ENCODE measurements around the gene CDK19.

Gene CDK19

DNA sequence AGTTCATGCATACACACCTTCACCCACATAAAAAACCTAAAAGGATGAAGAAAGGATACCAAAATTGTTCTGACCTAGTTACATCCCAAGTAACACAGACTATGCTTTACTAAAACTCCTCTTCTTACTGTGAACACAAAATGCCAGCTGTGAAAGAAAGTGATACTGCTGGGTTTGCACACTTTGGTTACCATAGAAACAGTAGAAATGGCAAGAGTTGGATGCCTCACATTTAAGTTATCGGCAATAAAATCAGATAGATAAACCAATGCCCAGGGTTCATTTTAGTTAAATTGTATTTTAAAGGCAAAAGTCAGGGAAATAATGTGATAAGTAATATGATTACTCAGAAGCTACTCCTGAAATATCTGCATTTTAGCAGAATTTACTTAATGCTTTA lies 161.9 kb downstream of the CDK19 start:
- WGBS, 2 donors (ENCODE audit: extremely low coverage in 2 of 2, insufficient read length in 2 of 2, insufficient replicate concordance in 1 of 2), result no CpG with 5 or more reads among the region's 1 CpG

DNA sequence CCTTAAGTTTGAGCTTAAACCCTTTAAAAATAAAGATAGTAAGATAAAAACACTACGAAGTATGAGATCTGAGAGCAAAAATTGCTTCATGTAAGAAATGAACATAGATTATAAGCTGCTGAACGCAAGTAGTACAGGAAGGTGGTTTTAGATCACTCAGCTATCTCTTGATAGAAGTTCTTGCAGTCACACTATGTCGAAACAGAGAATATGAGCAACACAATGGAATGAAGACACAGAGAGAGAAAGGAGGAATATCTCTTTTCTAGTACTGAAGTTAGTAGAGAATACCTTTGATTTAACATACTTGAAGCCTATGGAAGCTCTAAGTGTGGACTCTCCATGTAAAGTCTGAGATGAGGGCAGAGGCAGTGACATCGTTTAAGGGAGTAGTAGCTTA lies 162.7 kb downstream of the CDK19 start:
- Histone ChIP-seq H3K79me1 (ENCODE audit: low read depth, low read length) (no peaks in the 10 kb centered on the region), H3K9ac (ENCODE audit: low read depth, low read length, poor library complexity) (no peak overlapping the region), H2BK15ac (ENCODE audit: low read length) (no peak overlapping the region), H3K36me3 (replicated peaks in 1 of 2; ENCODE audit: control insufficient read depth in 2 of 2, insufficient read depth in 2 of 2, low read length in 2 of 2) (peaks cover 0 to 6% of the 10 kb centered on the region in 2 donors), H2AFZ (ENCODE audit: low read length) (no peak overlapping the region), H4K8ac (ENCODE audit: low read depth, low read length) (no peak overlapping the region), H3K23ac (ENCODE audit: low read depth, low read length, poor library complexity) (no peak overlapping the region), H4K91ac (ENCODE audit: low read depth, low read length, poor library complexity) (no peak overlapping the region), H3K27ac (replicated peaks; ENCODE audit: low read length) (no peak overlapping the region), H3K4me1 (ENCODE audit: control insufficient read depth in 2 of 2, insufficient read depth in 1 of 2, low read depth in 1 of 2, low read length in 2 of 2) (peaks cover 0 to 2% of the 10 kb centered on the region in 2 donors), H3K18ac (ENCODE audit: low read length) (no peak overlapping the region), H3K9me3 (replicated peaks in 1 of 2; ENCODE audit: control insufficient read depth in 2 of 2, insufficient read depth in 1 of 2, low read depth in 1 of 2, low read length in 2 of 2) (no peaks in the 10 kb centered on the region), H3K14ac (ENCODE audit: low read length) (no peak overlapping the region), H2BK120ac (ENCODE audit: low read depth, low read length) (no peak overlapping the region), H2BK5ac (ENCODE audit: low read length) (no peak overlapping the region), H2BK12ac (ENCODE audit: low read length) (no peak overlapping the region), H2AK5ac (ENCODE audit: low read depth, low read length) (no peak overlapping the region), H3K27me3 (ENCODE audit: control insufficient read depth in 3 of 3, insufficient read depth in 3 of 3, low read depth in 1 of 3, low read length in 3 of 3) (no peaks in the 10 kb centered on the region), H3K4ac (ENCODE audit: low read length) (no peak overlapping the region), H3K4me2 (ENCODE audit: insufficient read depth, low read length, poor library complexity, severe bottlenecking) (no peak overlapping the region), H3K4me3 (ENCODE audit: low read length in 2 of 2) (no peak overlapping the region)
- no peak for DNase-seq (ENCODE audit: low spot score)
- WGBS, 2 donors (ENCODE audit: extremely low coverage in 2 of 2, insufficient read length in 2 of 2, insufficient replicate concordance in 1 of 2), result no CpG with 5 or more reads among the region's 4 CpGs

More for the DNA sequence above, 161.9 kb downstream of the CDK19 start:
- Histone ChIP-seq H4K8ac (ENCODE audit: low read depth, low read length) (no peak overlapping the region), H3K4me3 (ENCODE audit: low read length in 2 of 2) (no peak overlapping the region), H4K91ac (ENCODE audit: low read depth, low read length, poor library complexity) (no peak overlapping the region), H3K9ac (ENCODE audit: low read depth, low read length, poor library complexity) (no peak overlapping the region), H2BK5ac (ENCODE audit: low read length) (no peak overlapping the region), H3K9me3 (replicated peaks in 1 of 2; ENCODE audit: control insufficient read depth in 2 of 2, insufficient read depth in 1 of 2, low read depth in 1 of 2, low read length in 2 of 2) (no peaks in the 10 kb centered on the region), H3K27ac (replicated peaks; ENCODE audit: low read length) (no peak overlapping the region), H3K23ac (ENCODE audit: low read depth, low read length, poor library complexity) (no peak overlapping the region), H3K36me3 (replicated peaks in 1 of 2; ENCODE audit: control insufficient read depth in 2 of 2, insufficient read depth in 2 of 2, low read length in 2 of 2) (peaks cover 0 to 14% of the 10 kb centered on the region in 2 donors), H3K4me2 (ENCODE audit: insufficient read depth, low read length, poor library complexity, severe bottlenecking) (no peak overlapping the region), H3K79me1 (ENCODE audit: low read depth, low read length) (no peaks in the 10 kb centered on the region), H3K18ac (ENCODE audit: low read length) (no peak overlapping the region), H2AK5ac (ENCODE audit: low read depth, low read length) (no peak overlapping the region), H2BK12ac (ENCODE audit: low read length) (no peak overlapping the region), H3K27me3 (ENCODE audit: control insufficient read depth in 3 of 3, insufficient read depth in 3 of 3, low read depth in 1 of 3, low read length in 3 of 3) (no peaks in the 10 kb centered on the region), H3K14ac (ENCODE audit: low read length) (no peak overlapping the region), H2AFZ (ENCODE audit: low read length) (no peak overlapping the region), H3K4ac (ENCODE audit: low read length) (no peak overlapping the region), H2BK120ac (ENCODE audit: low read depth, low read length) (no peak overlapping the region), H3K4me1 (ENCODE audit: control insufficient read depth in 2 of 2, insufficient read depth in 1 of 2, low read depth in 1 of 2, low read length in 2 of 2) (peaks cover 0 to 2% of the 10 kb centered on the region in 2 donors), H2BK15ac (ENCODE audit: low read length) (no peak overlapping the region)
- no peak for DNase-seq (ENCODE audit: low spot score)

GRCh38 chr6:110650755-110651154 lies 164.5 kb downstream of the CDK19 start:
- Histone ChIP-seq H2AK5ac (ENCODE audit: low read depth, low read length) (no peak overlapping the region), H3K4me2 (ENCODE audit: insufficient read depth, low read length, poor library complexity, severe bottlenecking) (no peak overlapping the region), H3K4ac (ENCODE audit: low read length) (no peak overlapping the region), H2BK5ac (ENCODE audit: low read length) (no peak overlapping the region), H4K8ac (ENCODE audit: low read depth, low read length) (no peak overlapping the region), H4K91ac (ENCODE audit: low read depth, low read length, poor library complexity) (no peak overlapping the region), H2AFZ (ENCODE audit: low read length) (no peak overlapping the region), H2BK12ac (ENCODE audit: low read length) (no peak overlapping the region), H3K4me1 (ENCODE audit: control insufficient read depth in 2 of 2, insufficient read depth in 1 of 2, low read depth in 1 of 2, low read length in 2 of 2) (peaks cover 0 to 2% of the 10 kb centered on the region in 2 donors), H3K27me3 (ENCODE audit: control insufficient read depth in 3 of 3, insufficient read depth in 3 of 3, low read depth in 1 of 3, low read length in 3 of 3) (no peaks in the 10 kb centered on the region), H2BK120ac (ENCODE audit: low read depth, low read length) (no peak overlapping the region), H3K23ac (ENCODE audit: low read depth, low read length, poor library complexity) (no peak overlapping the region), H3K9me3 (replicated peaks in 1 of 2; ENCODE audit: control insufficient read depth in 2 of 2, insufficient read depth in 1 of 2, low read depth in 1 of 2, low read length in 2 of 2) (peaks cover 0 to 7% of the 10 kb centered on the region in 2 donors), H3K18ac (ENCODE audit: low read length) (no peak overlapping the region), H2BK15ac (ENCODE audit: low read length) (no peak overlapping the region), H3K14ac (ENCODE audit: low read length) (no peak overlapping the region), H3K9ac (ENCODE audit: low read depth, low read length, poor library complexity) (no peak overlapping the region), H3K36me3 (replicated peaks in 1 of 2; ENCODE audit: control insufficient read depth in 2 of 2, insufficient read depth in 2 of 2, low read length in 2 of 2) (peaks cover 6 to 10% of the 10 kb centered on the region in 2 donors), H3K27ac (replicated peaks; ENCODE audit: low read length) (no peak overlapping the region), H3K4me3 (ENCODE audit: low read length in 2 of 2) (no peak overlapping the region), H3K79me1 (ENCODE audit: low read depth, low read length) (peaks cover 8% of the 10 kb centered on the region)
- no peak for DNase-seq (ENCODE audit: low spot score)
- WGBS, 2 donors (ENCODE audit: extremely low coverage in 2 of 2, insufficient read length in 2 of 2, insufficient replicate concordance in 1 of 2), result no CpG with 5 or more reads among the region's 4 CpGs

DNA sequence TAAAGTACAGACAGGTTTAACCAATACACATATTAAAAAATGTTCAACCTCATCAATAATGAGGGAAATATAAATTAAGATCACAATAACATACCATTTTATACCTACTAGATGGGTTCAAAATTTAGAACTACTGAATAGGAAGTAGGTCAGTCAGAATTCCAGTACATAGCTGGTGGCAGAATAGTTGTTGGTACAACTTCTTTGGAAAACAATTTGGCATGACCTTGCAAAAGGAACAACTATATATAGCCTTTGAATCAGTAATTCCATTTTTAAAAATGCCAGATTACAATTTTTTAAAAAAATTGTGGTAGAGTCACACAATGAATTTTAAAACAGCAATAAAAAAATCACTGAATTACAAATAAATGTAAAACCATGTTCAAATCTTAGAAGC lies 165.6 kb downstream of the CDK19 start:
- Histone ChIP-seq H3K79me1 (ENCODE audit: low read depth, low read length) (peaks cover 8% of the 10 kb centered on the region), H2BK12ac (ENCODE audit: low read length) (no peak overlapping the region), H2BK15ac (ENCODE audit: low read length) (no peak overlapping the region), H4K91ac (ENCODE audit: low read depth, low read length, poor library complexity) (no peak overlapping the region), H3K4me1 (ENCODE audit: control insufficient read depth in 2 of 2, insufficient read depth in 1 of 2, low read depth in 1 of 2, low read length in 2 of 2) (peaks cover 0 to 2% of the 10 kb centered on the region in 2 donors), H3K27me3 (ENCODE audit: control insufficient read depth in 3 of 3, insufficient read depth in 3 of 3, low read depth in 1 of 3, low read length in 3 of 3) (peaks cover 0 to 2% (median 0%) of the 10 kb centered on the region in 3 experiments), H2BK5ac (ENCODE audit: low read length) (no peak overlapping the region), H3K14ac (ENCODE audit: low read length) (no peak overlapping the region), H2AK5ac (ENCODE audit: low read depth, low read length) (no peak overlapping the region), H3K18ac (ENCODE audit: low read length) (no peak overlapping the region), H4K8ac (ENCODE audit: low read depth, low read length) (no peak overlapping the region), H3K36me3 (replicated peaks in 1 of 2; ENCODE audit: control insufficient read depth in 2 of 2, insufficient read depth in 2 of 2, low read length in 2 of 2) (peaks cover 8 to 16% of the 10 kb centered on the region in 2 donors), H3K4me2 (ENCODE audit: insufficient read depth, low read length, poor library complexity, severe bottlenecking) (no peak overlapping the region), H3K9me3 (replicated peaks in 1 of 2; ENCODE audit: control insufficient read depth in 2 of 2, insufficient read depth in 1 of 2, low read depth in 1 of 2, low read length in 2 of 2) (peaks cover 0 to 10% of the 10 kb centered on the region in 2 donors), H3K4ac (ENCODE audit: low read length) (no peak overlapping the region), H2BK120ac (ENCODE audit: low read depth, low read length) (no peak overlapping the region), H3K4me3 (ENCODE audit: low read length in 2 of 2) (no peak overlapping the region), H3K9ac (ENCODE audit: low read depth, low read length, poor library complexity) (no peak overlapping the region), H2AFZ (ENCODE audit: low read length) (no peak overlapping the region), H3K23ac (ENCODE audit: low read depth, low read length, poor library complexity) (no peak overlapping the region), H3K27ac (replicated peaks; ENCODE audit: low read length) (no peak overlapping the region)
- no peak for DNase-seq (ENCODE audit: low spot score)

Data from neuronal stem cell (in vitro differentiated cells).